HUES48 (cell line): ENCODE results near the gene NRN1.

ENCODE experiments used
- H3K27ac ChIP-seq: one replicate; pipeline ENCODE4 v1.7.0; 2013; ENCODE audit warnings: low read depth, low read length, inconsistent platforms
- H3K27me3 ChIP-seq: 2 replicates; pipeline ENCODE4 v1.6.1; 2013; ENCODE audit warnings: mild to moderate bottlenecking, low read length; ENCODE audit not compliant: control insufficient read depth, insufficient read depth
- H3K36me3 ChIP-seq: 2 replicates; pipeline ENCODE4 v1.6.1; 2013; ENCODE audit warnings: low read length; ENCODE audit not compliant: control insufficient read depth, insufficient read depth
- H3K4me1 ChIP-seq: 2 replicates; pipeline ENCODE4 v1.6.1; 2013; ENCODE audit warnings: mild to moderate bottlenecking, low read length; ENCODE audit not compliant: control insufficient read depth, insufficient read depth
- H3K4me3 ChIP-seq: 2 replicates; pipeline ENCODE4 v1.5.1; 2013; ENCODE audit warnings: mild to moderate bottlenecking, low read depth, low read length
- H3K9ac ChIP-seq: 2 replicates; pipeline ENCODE4 v1.6.1; 2013; ENCODE audit warnings: mild to moderate bottlenecking, low read depth, low read length, moderate library complexity
- H3K9me3 ChIP-seq: 2 replicates; pipeline ENCODE4 v1.6.1; 2013; ENCODE audit warnings: low read length; ENCODE audit not compliant: control insufficient read depth, insufficient read depth

The NRN1 gene

DNA sequence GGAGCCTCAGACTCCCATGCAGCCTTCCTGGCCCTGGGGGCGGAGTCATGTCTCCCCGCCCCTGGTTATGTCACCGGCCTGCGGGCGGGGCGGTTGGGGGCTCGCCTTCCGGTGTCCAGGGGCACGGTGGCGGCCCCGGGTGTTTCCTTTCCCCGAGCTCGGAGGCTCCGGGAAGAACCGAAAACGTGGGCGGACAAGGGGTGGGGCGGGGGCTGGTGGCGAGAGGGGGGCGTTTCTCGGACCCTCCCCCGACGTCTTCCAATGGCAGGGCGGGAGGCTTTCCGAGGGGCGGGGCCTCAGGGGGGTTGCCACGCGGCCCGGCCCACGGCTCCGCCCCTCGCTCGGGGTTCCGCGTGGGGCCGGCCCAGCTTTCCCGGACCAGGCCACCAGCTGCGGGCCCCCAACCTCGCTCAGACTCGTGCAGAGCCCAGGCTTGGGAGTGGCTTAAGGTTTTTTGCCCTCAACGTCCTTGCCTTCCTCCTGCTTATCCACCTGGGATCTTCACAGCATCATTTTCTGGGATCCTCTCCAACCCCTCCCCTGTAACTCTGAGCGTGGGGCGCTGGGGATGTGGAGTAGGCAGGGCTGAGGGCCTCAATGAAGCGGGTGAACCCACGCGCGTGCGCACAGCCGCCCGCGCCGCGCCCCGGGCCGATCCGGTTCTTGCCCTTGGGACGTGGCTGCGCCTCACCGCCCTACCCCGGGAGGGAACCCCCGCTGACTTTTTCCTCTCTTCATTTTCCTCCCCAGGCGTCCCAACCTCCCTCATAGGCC lies 2.1 kb upstream of the NRN1 start:
- Histone ChIP-seq H3K27me3 (peaks cover 60% of the 10 kb centered on the region), H3K4me1 (peaks cover 40% of the 10 kb centered on the region), H3K36me3 (no peaks in the 10 kb centered on the region), H3K9ac (peak overlapping the region; percentile 74; the same call in 1 of the 2 replicates), H3K9me3 (no peaks in the 10 kb centered on the region), H3K4me3 (peak overlapping the region; percentile 71), H3K27ac (no peak overlapping the region)

DNA sequence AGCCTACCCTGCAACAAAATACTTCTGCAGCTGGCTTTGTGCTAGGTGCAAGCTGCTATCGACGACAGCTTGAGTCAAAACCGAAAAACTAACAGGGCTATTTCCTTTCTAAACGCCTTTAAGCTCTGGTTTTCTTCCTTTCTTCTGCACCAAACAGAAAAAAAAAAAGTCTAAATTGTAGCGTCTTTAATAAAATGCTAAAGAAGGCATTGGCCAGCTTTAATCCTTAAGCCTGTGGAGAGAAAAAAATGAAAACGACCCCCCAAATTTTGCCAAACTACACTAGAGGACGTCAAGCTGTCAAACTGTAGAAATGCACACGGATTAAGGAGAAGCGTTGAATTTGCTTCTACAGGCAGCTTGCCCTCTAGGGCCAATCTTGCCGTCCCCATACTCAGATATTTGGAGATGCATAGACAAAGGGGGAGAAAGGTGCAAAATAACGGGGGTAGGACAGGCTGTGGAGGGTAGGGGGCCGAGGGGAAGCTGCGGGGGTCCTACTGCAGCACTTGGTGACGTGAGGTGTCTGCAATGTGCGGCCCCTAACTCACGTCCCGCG lies 1.4 kb upstream of the NRN1 start:
- Histone ChIP-seq H3K9me3 (no peaks in the 10 kb centered on the region), H3K9ac (no peak overlapping the region), H3K4me3 (peak overlapping the region; percentile 71), H3K27me3 (peaks cover 67% of the 10 kb centered on the region), H3K27ac (no peak overlapping the region), H3K36me3 (no peaks in the 10 kb centered on the region), H3K4me1 (peaks cover 40% of the 10 kb centered on the region)

DNA sequence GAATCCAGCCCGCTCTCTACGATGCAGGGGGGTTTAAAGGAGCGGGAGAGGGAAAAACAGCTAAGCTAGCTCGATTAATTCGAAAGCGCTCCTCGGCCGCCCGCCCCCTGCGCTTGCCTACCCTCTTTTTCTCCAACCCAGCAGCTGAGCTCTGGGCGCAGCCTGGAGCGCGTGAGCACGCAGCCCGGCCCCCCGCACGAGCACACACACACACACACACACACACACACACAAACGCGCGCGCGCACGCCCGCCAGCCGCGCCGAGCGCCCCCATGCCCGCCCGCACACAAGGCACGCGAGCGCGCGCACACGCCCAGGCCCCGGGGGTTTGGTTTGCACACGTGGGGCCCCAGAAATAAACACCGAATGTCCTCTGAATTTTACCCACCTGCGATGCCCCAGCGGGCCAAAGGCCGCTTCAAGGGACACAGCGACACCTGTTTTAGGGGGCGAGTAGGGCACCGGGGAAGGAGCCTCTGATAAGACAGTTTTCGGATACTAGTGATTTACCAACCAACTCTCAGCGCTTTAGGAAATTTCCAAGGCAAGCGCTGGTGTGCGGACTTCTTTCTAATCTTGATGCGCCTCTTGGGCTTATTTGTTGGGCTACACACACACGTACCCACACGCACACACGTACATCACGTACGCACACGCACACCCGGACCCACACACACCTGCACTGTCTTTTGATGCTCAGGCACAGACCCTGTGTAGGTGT lies 802 bp upstream of the NRN1 start:
- Histone ChIP-seq H3K4me3 (peak overlapping the region; percentile 71), H3K27ac (no peak overlapping the region), H3K9me3 (no peaks in the 10 kb centered on the region), H3K4me1 (peaks cover 47% of the 10 kb centered on the region), H3K36me3 (no peaks in the 10 kb centered on the region), H3K27me3 (peaks cover 73% of the 10 kb centered on the region), H3K9ac (no peak overlapping the region)

DNA sequence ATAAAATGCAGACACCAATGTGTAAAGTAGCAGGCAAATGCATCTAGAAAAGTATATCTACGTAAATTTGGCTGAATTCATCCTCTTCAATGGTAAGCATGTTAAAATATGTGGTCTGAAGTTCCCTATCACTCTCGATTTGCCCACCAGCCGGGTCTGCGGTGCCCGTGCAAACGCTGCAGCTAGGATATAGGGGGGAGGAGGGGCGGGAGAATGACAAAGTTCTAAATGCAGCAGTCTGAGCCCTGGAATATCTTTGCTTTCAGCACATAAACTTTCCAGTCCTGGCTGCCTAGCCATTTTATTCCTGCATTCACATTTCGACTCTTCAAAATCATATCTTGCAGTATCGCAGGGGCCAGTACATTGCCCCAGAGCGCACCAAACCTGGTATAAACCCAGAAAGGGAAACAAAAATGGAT lies 708 bp downstream of the NRN1 start:
- peak overlapping the region; percentile 71 for H3K4me3 ChIP-seq
- no peaks in the 10 kb centered on the region for H3K9me3 ChIP-seq
- no peak overlapping the region for H3K27ac ChIP-seq
- peaks cover 85% of the 10 kb centered on the region for H3K27me3 ChIP-seq
- H3K36me3 ChIP-seq: no peaks in the 10 kb centered on the region
- peaks cover 49% of the 10 kb centered on the region for H3K4me1 ChIP-seq
- H3K9ac ChIP-seq: no peak overlapping the region

DNA sequence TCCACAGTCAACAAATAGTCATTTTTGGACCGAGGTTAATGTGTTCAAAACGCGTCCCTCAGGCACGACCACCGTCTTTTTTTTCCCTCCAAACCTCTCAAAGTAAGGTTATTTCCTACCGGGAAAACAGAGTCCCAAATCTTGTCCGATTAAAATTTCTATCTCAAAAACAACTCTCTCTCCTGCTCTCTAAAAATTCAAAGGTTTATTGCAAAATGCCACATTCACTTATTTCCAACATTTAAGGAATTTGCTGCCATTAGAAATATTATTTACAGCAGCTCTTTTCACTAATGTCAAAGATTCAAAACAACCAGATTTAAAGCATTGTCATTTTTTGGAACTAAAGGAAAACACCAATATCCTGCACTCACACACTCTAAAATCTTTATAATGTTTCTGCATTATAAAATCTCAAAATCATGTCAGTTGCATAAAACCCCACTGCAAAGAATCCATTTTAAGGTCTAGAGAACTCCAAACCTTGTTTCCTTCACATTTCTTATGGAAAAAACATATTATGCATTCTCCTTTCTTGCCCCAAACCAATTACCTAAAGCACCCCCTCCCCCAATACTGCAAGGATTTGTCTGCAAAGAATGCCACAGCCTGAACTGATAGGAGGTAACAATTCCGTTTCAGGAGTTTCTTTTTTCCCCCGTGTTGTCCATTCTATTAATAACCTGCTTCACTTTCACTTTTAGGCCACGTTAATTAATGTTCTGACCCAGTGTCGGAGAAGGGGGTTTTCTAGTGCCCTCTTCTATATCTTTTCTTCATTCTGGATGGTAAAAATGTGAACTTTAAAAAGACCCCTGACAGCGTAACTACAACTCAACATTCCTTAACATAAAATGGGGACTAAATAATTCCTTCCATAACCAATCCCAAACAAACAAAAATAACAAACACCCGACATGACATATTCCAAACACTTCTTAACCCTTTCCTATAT lies 1.4 kb downstream of the NRN1 start:
- Histone ChIP-seq H3K4me1 (peaks cover 49% of the 10 kb centered on the region), H3K27ac (no peak overlapping the region), H3K36me3 (no peaks in the 10 kb centered on the region), H3K27me3 (peaks cover 91% of the 10 kb centered on the region), H3K9me3 (no peaks in the 10 kb centered on the region), H3K9ac (no peak overlapping the region), H3K4me3 (peak overlapping the region; percentile 60; the same call in 1 of the 2 replicates)

DNA sequence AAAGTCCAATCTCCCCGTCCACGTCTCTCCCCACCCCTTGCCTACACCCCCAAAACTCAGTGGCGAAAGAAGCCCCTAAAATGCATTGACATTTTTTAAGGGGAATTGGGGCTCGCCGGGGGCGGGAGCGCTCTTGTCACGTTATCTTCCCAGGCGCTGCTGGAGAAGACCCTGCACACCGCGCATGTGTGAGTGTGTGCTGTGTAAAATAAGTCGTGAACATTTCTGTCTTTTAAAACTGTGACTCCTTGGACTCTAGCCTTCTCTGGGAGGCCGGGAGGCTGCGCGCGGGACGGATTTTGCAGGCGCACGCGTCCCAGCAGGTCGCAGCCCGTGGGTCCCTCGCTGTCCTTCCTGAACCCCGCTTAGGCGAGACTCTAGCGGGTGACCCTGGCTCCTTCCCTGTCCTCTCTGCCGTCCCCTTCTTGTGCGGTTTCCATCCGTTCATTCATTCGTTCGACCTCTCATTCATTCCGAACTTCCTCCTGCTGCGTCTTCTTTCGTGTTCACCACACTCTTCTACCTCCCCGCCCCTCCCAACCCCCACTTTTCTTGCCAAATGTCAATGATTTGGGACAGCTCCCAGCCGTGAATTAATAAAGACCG lies 2.2 kb downstream of the NRN1 start:
- H3K4me1 ChIP-seq: peaks cover 52% of the 10 kb centered on the region
- H3K27ac ChIP-seq: no peak overlapping the region
- H3K36me3 ChIP-seq: no peaks in the 10 kb centered on the region
- no peaks in the 10 kb centered on the region for H3K9me3 ChIP-seq
- no peak overlapping the region for H3K9ac ChIP-seq
- H3K27me3 ChIP-seq: peaks cover 94% of the 10 kb centered on the region
- H3K4me3 ChIP-seq: peak overlapping the region; percentile 60

DNA sequence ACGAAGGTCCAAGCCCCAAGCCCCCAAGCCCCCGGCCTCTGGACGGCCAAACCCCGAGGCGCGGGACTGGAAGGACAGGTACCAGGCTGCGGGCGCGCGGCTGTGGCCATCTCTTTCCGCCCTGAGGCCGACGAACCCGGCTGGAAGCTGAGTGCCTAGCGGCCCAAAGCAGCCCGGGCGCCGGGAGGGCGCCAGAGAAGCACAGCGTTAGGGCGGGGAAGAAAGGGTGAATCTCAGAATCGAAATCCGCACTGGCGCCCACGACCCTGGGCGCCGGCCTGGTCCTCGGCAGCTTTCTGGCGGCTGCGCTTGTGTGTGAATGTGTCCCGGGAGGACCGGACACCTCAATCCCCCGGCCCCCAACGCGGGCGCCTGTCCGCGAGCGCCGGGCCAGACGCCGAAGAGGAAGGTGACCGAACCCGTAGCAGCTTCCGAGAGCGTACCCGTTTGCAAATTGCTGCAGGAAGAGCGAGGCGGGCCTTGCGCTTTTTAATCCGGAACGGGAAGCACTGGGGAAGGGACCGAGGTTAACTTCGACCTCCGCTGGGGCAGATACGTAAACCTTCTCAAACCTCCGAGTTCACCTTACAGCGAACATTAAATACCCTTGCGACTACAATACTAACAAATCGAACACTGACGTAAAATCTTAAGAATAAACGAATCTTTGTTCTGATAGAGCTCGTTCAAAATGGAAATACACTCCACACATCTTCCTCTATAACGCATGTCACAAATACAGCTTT lies 2.9 kb downstream of the NRN1 start:
- peak overlapping the region; percentile 60 for H3K4me3 ChIP-seq
- H3K4me1 ChIP-seq: peaks cover 52% of the 10 kb centered on the region
- no peaks in the 10 kb centered on the region for H3K36me3 ChIP-seq
- H3K27ac ChIP-seq: no peak overlapping the region
- peaks cover 96% of the 10 kb centered on the region for H3K27me3 ChIP-seq
- H3K9me3 ChIP-seq: no peaks in the 10 kb centered on the region
- no peak overlapping the region for H3K9ac ChIP-seq

DNA sequence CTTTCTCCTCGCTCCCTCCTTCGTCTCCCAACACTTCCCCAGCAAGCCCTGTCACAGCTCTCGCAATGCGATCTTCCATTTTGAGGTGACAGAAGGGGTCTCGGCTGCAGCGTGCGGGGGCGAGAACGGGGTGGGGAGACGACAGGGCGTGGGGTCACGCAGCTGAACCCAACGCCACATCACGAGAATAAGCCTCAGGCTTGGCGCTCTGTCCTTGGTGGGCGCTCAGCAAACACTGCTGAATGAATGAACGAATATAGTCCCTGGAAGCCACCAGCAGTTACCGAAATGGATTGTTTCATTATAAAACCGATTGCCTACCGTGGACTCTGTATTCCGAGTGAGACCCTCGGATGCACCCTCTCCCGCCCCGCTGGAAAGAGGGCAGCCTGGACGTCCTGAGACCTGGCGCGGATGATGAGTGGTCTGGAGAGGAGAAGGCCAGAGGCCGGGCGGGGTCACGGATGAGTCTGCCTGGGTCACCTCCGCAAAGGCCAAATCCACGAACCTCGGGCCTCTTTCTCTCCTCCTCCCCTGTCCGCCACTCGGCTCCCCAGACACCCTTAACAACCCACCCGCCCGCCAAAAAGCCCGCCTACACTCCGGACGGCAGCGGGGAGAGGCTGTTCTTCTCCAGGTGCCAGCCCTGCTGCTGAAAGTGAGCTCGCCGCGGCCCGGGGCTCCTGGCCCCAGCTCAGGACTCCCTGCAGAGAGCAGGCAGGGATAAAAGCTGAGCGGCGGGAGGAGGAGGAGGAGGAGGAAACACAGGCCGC lies 3.7 kb downstream of the NRN1 start:
- Histone ChIP-seq H3K9me3 (no peaks in the 10 kb centered on the region), H3K27me3 (peaks cover 100% of the 10 kb centered on the region), H3K4me1 (peaks cover 50% of the 10 kb centered on the region), H3K4me3 (peak overlapping the region; percentile 60), H3K36me3 (no peaks in the 10 kb centered on the region), H3K27ac (no peak overlapping the region), H3K9ac (no peak overlapping the region)

DNA sequence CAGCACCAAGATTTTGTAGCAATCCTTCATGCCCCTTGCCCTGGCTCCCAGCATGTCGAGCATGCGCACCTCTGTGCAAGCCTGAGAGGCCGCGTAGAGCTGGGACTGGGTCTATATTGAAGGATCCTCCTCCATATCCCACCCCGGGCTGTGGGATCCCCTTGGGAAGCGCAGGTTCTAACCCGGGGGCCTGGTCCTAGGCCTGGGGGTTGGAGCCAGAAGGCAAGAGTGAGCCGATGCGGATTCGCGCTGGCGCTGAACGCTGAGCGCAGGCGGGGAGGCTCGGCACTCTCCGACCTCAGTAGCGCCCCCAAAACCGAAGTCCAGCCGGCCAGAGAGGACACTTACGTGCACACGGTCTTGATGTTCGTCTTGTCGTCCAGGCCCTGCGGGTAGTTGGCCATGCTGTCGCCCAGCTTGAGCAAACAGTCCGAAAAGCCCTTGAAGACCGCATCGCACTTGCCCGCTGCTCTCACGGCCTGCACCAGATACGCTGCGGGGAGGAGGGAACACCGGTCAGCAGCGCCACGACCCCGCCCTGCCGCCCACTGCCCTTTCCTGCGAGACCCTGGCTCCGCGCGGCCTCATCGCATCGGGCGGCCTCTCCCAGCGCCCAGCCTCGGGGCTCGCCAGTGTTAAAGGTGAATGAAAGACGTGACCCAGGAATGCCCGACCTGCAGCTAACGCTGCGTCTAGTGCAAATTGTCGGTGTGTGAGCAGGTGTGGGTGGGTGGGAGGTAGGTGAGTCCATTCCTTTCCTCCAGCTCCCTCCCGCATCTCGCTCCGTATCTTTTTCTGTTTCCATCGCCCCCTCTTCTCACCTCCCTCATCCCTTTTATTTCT lies 4.5 kb downstream of the NRN1 start:
- Histone ChIP-seq H3K9ac (no peak overlapping the region), H3K4me3 (peak overlapping the region; percentile 60), H3K27me3 (peaks cover 100% of the 10 kb centered on the region), H3K9me3 (no peaks in the 10 kb centered on the region), H3K36me3 (no peaks in the 10 kb centered on the region), H3K4me1 (peaks cover 47% of the 10 kb centered on the region), H3K27ac (no peak overlapping the region)
